ENCODE results near the gene GK. TPM values are rescaled to one million over a fixed set of nuclear protein-coding genes. Genes with fewer than 3 reads are reported as not detected.
"Not testable (repeated sequence)": the region's sequence is repeated elsewhere in the genome, so short reads cannot be mapped to it uniquely, and the experiment has no call there.

GK gene
- total RNA-seq, 1 donor from 2014 or later = 46.3 TPM

- DNase-seq = no peak
- intact Hi-C loops (cut with DNase I) = no loop called here
- no peaks in the 10 kb centered on the region for H3K27me3 ChIP-seq (ENCODE audit: low read depth)
- no peaks in the 10 kb centered on the region for H3K4me1 ChIP-seq
- no peak overlapping the region for H3K27ac ChIP-seq
- TF ChIP-seq CTCF (IDR thresholded peaks at IDR 0.05) = no peak
- H3K4me3 ChIP-seq = no peak overlapping the region
- H3K36me3 ChIP-seq = peaks cover 4% of the 10 kb centered on the region
- no peaks in the 10 kb centered on the region for H3K9me3 ChIP-seq
- ATAC-seq = no peak
These were observed 12.2 kb downstream of the GK start for GRCh38 chrX:30665471-30665870.

- H3K9me3 ChIP-seq = no peaks in the 10 kb centered on the region
- H3K27ac ChIP-seq = no peak overlapping the region
- no peaks in the 10 kb centered on the region for H3K4me1 ChIP-seq
- peaks cover 4% of the 10 kb centered on the region for H3K36me3 ChIP-seq
- no peaks in the 10 kb centered on the region for H3K27me3 ChIP-seq (ENCODE audit: low read depth)
- ATAC-seq (no peak), DNase-seq (no peak)
- TF ChIP-seq CTCF (IDR thresholded peaks at IDR 0.05) = no peak
- no peak overlapping the region for H3K4me3 ChIP-seq
- intact Hi-C loops (cut with DNase I) = no loop called here
These were observed 12.9 kb downstream of the GK start for GRCh38 chrX:30666094-30666493.

GRCh38 chrX:30668581-30668980 lies 15.4 kb downstream of the GK start:
- Histone ChIP-seq H3K4me1 (no peaks in the 10 kb centered on the region), H3K36me3 (peaks cover 4% of the 10 kb centered on the region), H3K27me3 (ENCODE audit: low read depth) (no peaks in the 10 kb centered on the region), H3K4me3 (no peak overlapping the region), H3K27ac (no peak overlapping the region), H3K9me3 (no peaks in the 10 kb centered on the region)
- intact Hi-C loops (cut with DNase I) = no loop called here
- DNase-seq = no peak
- no peak for ATAC-seq
- TF ChIP-seq CTCF (IDR thresholded peaks at IDR 0.05) = no peak

GRCh38 chrX:30671189-30671588 lies 18.0 kb downstream of the GK start:
- H3K27me3 ChIP-seq (ENCODE audit: low read depth); intact Hi-C loops (cut with DNase I); DNase-seq; H3K36me3 ChIP-seq; H3K4me3 ChIP-seq; H3K9me3 ChIP-seq; ATAC-seq; H3K4me1 ChIP-seq; H3K27ac ChIP-seq: not testable (repeated sequence)

- no peaks in the 10 kb centered on the region for H3K4me1 ChIP-seq
- no peak overlapping the region for H3K27ac ChIP-seq
- H3K36me3 ChIP-seq = peaks cover 4% of the 10 kb centered on the region
- DNase-seq (no peak), ATAC-seq (no peak)
- intact Hi-C loops (cut with DNase I) = no loop called here
- H3K9me3 ChIP-seq = no peaks in the 10 kb centered on the region
- no peak for TF ChIP-seq CTCF (IDR thresholded peaks at IDR 0.05)
- H3K4me3 ChIP-seq = no peak overlapping the region
- H3K27me3 ChIP-seq (ENCODE audit: low read depth) = no peaks in the 10 kb centered on the region
These were observed 20.0 kb downstream of the GK start for GRCh38 chrX:30673127-30673796.

- no peak for DNase-seq
- H3K27ac ChIP-seq = no peak overlapping the region
- no peaks in the 10 kb centered on the region for H3K4me1 ChIP-seq
- no peaks in the 10 kb centered on the region for H3K27me3 ChIP-seq (ENCODE audit: low read depth)
- H3K4me3 ChIP-seq = no peak overlapping the region
- intact Hi-C loops (cut with DNase I) = no loop called here
- ATAC-seq = no peak
- TF ChIP-seq CTCF (IDR thresholded peaks at IDR 0.05) = no peak
- H3K9me3 ChIP-seq = no peaks in the 10 kb centered on the region
- peaks cover 4% of the 10 kb centered on the region for H3K36me3 ChIP-seq
These were observed 20.8 kb downstream of the GK start for GRCh38 chrX:30673884-30674598.
